ENCODE data around the gene LYRM4.

LYRM4 gene

DNA sequence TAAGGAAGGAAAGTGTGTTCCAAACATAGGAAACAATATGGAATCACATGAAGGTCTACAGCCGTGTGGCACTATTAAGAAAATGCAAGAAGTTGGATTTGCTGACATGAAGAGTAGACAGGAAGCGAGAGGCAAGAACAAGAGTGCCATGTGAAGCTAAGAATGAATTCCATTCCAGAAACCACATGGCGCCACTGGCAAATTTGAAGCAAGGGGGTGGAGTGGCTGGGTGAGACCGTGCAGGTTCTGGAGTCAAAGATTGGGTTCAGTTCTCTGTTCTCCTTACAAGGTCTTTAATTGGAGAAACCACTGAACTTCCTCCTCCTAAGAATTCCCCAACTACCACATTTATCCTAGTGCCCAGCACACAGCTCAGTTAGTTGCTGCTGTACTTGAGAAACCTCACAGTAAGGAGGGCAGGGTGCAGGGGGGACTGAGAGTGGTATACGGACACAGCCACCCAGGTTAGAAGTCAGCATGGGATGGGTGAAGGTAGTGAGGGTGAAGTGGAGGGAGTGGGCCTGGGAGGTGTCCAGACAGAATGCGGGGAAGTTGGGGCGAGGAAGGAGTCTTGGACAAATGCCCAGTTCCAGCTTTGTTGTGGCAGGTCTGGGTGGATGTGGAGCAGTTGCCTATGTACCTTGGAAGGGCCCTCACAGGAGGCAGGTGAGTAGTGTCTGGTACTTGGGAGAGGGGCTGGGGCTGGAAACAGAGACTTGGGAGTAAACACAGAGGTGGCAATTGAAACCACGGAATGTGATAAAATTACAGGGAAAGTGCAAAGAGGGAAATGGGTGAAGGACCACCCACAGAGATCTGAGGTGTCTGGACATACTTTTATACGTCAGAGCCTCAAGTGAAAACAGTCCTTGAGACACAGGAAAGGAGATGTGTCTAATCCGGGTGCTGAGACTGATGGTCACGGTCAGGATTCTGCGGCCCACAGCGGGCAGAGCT lies 14.3 kb downstream of the LYRM4 start:
- no peak for DNase-seq (ENCODE audit: low read depth)

DNA sequence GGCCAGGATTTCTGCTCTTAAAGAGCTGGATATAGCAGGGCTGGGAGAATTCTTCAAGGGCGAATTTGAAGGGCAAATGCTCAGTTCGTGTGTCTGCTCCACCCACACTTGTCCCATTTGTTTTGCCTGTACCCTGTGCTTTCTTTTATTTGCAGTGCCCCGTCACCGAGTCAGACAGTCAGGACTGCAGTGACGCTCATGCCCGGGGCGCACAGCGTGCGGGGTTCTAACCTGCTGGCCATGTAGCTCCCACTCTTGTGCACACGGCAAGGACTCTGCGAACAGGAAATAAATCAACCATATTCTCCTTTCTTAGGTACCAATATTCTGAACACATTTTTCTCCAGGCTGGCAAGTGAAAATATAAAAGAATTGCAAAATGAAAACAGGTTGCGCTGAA lies 17.7 kb downstream of the LYRM4 start:
- no peak for DNase-seq (ENCODE audit: low read depth)

DNA sequence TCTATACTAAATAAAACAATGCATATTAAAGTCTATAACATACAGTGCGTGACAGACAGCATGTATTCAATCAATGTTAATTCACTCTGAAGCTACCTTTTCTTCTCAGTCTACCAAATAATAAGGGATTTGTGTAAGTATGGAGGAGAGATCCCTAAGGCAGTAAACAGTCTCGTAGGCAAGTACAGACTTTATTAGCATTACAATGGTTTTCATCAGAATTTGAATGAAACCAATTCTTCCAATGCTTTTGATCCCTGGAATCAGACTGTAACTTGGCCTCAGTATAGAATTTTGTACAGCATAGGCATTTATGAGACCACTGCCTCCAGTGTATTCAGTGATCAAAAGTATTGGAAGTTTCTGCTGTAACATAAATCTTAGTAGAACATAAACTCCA lies 19.5 kb downstream of the LYRM4 start:
- DNase-seq (ENCODE audit: low read depth): no peak

DNA sequence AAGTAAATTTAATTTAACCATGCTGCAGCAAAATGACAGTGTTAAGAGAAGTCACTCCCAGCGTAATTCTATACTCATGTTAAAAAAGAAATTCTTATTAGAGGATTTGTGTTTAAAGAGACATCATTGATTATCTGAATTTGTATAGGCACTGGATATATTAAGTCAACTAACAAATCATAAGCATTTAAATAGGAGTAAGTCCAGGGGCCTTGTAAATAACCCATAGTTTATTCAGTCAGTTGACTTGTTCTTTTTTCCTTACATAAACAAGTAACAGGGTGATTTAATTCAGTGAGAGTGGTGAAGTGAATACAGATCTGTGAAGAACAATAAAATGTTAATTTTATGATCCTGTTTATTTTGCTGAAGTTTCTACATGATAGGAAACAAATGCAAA lies 22.4 kb downstream of the LYRM4 start:
- DNase-seq (ENCODE audit: low read depth): no peak

DNA sequence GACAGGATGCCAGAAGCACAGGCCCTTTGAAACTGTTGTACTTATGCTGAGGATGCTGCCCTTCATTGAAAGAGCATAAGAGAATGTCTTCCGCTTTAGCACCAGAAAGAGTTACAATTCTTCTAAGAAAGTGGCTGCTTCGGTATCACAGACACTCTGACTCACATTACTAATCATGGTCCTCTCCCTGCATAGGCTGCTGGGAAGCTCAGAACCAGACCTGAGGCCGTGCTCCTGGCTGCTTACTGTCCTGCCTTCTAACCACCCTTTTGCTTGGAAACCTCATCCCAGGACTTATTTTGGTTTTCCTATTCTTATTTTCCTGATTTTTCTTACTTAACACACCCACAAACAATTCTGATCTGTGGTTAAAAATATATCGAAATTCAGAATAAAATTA lies 22.9 kb downstream of the LYRM4 start:
- DNase-seq (ENCODE audit: low read depth): no peak

DNA sequence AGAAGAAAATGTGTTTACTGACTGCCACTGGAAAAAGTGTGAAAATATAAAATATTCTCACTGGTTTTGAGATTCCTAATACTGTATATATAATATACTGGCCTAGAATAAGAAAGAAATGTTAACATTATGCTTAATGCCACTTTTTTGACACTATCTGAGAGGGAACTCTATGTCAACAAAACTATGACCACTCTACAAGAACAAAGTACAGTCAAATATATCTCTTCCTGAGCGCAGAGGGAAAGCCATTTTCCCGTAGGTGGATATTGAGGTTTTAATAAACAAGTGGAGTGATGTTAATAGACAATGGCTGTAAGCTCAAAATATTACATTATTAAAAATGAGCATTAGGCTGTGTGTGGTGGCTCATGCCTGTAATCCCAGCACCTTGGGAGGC lies 24.9 kb downstream of the LYRM4 start:
- DNase-seq (ENCODE audit: low read depth): no peak

DNA sequence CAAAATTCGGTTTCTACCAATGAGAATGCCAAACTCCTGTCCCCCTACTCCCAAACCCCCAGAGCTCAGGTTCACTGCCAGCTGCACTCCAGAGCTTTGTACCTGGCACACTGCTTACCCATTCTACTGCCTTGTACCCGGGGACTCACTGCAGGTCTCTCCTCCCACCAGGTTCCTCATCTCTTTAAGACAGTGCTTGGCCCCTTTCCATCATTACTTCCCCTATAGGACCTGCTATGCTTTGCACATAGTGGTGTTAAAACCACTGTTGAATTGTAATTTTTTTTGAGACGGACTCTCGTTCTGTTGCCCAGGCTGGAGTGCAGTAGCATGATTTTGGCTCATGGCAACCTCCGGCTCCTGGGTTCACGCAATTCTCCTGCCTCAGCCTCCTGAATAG lies 25.9 kb downstream of the LYRM4 start:
- no peak for DNase-seq (ENCODE audit: low read depth)

DNA sequence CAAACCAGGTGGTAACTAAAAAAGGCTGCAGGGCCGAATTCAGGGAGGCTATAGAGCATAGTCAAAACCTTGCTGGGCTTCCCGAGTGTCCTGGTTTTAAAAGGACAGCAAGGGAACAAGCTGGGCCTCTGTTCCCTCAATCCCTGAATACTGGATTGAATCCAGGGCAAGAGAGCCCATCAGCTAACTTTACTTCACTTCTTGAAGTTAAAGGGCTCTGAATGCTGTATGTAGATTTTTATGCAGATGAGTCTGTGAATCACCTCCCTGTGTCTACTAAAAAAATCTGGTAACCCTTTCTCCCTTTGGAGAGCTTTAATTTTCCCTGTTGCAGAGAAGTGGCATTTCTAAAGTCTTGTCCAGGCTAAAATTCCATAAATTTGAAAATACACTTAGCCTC lies 29.5 kb downstream of the LYRM4 start:
- DNase-seq (ENCODE audit: low read depth): no peak

DNA sequence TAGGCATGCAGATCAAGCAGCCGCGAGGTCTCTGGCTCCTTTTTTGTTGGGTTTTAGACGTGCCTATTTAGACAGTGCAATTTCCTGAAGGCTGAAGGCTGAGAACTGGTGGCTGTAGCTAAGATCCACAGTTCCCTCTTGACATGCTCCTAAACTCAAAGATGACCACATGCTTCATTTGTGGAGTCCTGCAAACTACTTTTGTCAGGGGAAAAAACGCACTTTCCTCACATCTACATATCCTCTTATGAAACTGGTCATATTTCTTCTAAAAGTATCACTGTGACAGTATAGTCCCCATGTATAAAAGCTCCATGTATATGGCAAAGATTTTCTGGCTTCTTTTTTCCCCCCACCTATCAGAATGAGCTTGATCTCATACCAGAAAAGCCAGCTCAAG lies 30.7 kb downstream of the LYRM4 start:
- DNase-seq (ENCODE audit: low read depth): no peak

DNA sequence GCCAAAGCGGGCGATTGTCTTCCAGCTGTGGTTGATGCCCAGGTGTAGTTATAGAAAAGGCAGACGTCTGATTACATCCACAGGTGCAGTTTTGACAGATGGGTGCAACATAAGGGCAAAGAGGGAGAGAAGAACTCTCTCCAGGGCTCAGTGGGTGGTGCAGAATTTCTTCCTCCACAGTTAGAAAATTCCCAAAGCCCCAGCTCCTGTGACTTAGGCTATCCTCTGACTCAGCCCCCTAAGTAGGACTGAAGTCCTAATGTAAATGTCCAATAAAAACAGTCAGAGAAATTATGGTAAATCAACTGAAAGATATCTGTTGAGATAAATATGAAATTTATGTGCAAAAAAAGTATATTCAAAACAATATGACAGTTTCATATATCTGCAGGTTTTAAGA lies 31.4 kb downstream of the LYRM4 start:
- no peak for DNase-seq (ENCODE audit: low read depth)

DNA sequence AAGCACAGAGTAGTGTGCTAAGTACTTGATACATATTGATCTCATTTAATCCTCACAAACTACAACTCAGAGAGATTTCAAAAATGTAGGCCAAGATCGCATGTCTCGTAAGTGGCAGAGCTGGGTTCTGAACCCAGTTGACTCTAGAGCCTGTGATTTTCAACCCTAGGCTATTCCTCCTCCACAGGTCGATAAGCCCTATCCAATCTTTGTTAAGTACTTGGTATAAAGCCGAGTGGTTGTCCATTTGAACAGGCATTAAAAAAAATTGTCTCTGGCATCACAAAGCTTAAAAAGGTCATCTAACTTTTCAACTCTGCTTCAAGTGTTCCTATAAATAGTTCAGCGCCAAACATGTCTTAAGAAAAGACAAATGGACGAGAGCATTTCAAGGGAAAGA lies 37.4 kb downstream of the LYRM4 start:
- no peak for DNase-seq (ENCODE audit: low read depth)

DNA sequence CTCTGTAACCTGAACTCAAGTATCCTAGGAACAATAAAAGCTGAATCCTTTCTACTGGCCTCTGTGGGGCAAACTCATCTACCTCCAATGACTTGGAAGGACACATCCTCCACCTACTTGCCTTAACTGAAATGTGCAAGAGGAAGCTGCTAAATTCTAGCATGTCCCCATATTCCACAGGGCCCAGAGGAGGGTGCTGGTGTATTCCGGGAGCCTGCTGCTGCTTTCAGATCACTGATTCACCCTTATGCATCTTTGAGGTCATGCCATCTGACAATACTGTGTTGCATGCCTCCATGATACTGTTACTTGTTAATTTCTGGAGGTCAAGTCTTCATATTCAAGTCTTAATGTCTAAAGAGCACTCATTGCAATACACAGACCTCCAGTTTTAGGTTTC lies 40.3 kb downstream of the LYRM4 start:
- no peak for DNase-seq (ENCODE audit: low read depth)

DNA sequence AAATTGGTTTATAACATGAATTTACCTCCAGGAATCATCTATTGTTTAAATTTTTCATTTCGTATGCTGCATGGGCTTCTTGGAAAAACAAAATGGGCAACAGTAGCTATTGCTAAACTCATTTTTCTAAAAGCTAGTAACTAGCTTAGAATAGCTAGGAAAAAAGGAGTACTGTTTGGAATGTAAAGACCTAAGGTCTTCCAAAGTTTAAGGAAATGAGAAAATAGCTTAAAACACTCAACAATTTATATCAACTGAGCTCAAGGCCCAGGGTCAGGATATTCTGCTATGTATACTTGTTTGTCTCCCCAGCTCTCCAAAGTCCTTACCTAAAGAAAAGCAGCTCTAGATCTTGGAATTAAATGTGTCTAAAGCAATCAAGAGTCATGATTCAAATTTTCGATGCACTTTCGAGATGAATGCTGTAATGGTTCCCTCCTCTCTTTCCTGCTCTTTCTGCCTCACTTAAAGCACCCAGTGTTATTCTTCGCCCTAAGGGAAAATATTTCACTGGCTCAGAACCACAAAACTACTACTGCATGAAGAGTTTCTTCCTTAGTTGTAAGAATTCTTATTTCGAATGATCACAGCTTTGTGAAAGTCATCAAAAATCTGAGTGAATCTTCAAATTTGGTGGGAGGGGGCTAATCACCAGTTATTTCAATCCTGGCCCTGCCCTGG lies 41.6 kb downstream of the LYRM4 start:
- DNase-seq (ENCODE audit: low read depth): no peak

DNA sequence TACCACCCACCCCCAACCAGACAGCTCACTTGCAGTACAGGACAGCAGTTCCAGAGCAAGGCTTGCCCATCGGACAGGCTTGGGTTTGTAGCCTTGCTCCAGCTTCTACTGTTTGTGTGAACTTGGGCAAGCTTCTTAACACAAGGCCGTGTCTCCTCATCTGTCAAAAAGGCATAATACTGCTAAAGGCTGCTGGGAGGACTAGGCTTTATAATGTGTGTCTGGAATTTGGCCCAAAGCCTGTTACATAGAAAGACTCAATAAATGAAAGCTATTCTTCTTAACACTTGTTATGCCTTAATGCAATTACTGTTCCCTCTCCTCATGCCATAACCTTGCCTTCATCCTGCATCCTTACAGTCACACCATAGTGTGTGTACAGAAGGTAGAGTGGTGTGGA lies 43.4 kb downstream of the LYRM4 start:
- no peak for DNase-seq (ENCODE audit: low read depth)

DNA sequence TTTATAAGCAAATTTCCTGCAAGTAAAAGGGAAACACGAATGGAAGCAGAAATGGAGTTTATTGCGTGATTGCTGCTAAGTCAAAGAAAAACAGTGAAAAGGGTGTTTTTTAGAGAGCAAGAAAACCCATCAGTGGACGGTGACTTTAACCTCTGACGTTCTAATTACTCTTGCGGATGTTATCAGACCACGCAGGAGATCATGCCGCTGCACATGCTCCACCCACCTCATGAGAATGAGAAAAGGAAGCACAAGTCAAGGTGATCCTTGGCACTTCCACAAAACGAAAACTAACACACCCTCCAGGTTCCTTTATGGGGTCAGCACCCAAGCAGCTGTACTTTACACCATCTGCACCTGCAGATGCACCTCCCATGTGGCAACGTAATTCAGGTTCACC lies 45.0 kb downstream of the LYRM4 start:
- no peak for DNase-seq (ENCODE audit: low read depth)

DNA sequence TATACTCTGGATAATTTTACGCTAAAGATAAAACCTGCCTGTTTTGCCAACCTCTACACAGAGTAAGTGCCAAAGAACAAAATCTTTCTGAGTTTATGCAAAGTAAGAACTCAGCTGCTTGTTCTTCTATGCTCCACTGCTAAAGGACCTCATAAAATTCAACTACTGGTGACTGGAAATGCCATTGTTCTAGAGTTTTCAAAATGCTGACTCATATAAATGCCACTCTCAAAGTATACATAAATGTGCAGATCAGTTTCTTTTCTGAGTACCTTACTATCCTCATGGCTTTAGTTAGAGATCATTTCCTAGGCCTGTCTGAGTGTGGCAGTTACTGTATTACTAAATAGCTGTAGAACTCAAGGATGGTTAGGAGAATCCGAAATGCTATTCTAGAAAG lies 45.6 kb downstream of the LYRM4 start:
- DNase-seq (ENCODE audit: low read depth): no peak

DNA sequence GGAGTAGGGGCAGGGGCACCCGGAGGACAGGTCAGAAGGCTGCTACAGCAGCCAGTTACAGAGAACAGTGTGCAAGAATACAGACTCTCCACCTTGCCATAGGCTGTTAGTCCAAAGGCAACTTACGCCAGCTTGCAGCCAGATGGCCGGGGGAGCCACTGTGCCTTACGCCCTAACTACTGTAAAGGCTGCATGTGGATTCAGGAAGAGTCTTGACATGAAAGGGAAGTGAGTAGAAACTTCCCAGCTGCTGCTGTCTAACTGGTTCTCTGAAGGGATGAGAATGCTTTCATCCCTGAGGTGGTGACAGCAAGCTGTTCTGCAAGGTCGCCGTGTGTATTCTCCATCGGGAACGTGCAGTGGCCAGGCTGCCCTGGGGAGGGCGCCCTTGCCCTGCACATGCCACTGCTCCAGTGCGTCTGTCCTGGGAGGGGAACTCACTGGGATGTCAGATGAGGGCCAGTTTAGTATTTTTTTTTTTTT lies 46.1 kb downstream of the LYRM4 start:
- DNase-seq (ENCODE audit: low read depth): no peak

DNA sequence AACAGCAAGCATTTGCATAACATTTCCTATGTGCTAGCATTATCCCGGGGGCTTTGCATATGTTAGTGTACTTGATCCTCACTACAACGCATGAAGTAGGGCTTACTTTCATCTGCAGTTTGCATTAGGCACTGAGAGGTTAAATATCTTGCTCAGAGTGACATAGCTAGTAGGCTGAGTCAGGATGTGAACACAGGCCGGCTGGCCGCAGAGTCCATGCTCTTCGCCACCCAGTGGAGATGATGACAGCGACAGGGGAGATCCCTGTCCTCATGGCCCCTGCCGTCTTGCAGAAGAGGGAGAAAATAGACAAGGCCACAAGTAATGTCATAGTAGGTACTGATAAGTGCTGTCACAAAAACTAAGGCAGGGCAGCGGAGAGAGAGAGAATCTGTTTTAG lies 46.9 kb downstream of the LYRM4 start:
- DNase-seq (ENCODE audit: low read depth): no peak

DNA sequence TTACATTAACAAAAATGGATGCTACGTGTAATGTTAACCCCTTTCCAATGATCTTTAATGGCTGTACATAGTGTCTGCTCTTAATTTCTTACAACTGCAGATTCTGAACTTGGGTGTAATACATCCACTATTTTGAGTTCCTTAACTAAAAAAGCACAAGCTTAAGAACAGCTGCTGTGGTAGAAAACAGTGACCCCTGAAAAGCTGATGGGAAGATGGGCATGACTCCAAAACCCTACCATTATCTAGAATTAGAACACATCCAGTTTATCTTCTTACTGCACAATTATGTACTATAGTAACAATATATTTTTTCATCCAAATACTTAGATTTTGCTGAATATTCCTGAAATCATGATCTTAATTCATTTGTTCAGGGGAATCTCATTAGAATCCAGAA lies 49.3 kb downstream of the LYRM4 start:
- no peak for DNase-seq (ENCODE audit: low read depth)

DNA sequence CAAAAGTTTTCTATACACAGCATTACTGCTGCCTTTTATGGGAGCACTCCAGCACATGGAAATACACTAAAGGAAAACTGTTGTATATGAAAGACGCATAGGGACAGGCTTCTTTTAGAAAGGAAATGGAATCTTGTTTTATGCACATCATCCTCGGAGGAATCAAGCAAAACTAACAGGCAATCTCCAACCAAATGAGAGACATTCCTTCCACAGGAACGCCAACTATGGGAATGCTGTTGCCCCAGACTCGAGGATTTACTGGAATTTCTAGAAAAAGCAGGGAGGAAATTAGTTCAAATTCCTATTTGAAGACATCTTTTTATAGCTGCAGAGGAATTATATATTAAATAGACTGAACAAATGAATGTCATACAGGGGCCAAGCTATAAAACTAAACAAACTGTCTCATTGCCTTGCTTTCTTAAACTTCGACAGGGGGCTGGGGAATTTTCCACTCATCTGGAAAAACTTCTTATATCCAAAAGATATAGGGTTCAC lies 52.2 kb downstream of the LYRM4 start:
- no peak for DNase-seq (ENCODE audit: low read depth)

DNA sequence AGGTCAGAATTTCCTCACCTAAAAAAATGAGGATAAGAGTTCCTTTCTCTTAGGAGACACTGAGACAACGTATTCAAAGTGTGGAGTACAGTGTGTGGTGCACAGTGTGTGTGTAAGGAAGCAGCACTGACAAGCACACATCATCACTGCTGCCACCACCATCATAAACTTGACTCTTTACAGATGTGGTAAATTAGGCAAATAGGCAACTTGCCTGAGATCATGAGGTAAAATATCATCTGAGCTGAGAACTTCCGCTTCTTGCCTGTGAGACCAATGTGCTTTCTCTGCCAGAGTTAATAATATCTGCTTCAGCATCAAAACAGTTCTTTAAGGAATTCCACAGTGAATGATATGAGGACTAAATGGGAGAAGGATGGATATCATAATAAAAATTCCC lies 52.7 kb downstream of the LYRM4 start:
- no peak for DNase-seq (ENCODE audit: low read depth)

DNA sequence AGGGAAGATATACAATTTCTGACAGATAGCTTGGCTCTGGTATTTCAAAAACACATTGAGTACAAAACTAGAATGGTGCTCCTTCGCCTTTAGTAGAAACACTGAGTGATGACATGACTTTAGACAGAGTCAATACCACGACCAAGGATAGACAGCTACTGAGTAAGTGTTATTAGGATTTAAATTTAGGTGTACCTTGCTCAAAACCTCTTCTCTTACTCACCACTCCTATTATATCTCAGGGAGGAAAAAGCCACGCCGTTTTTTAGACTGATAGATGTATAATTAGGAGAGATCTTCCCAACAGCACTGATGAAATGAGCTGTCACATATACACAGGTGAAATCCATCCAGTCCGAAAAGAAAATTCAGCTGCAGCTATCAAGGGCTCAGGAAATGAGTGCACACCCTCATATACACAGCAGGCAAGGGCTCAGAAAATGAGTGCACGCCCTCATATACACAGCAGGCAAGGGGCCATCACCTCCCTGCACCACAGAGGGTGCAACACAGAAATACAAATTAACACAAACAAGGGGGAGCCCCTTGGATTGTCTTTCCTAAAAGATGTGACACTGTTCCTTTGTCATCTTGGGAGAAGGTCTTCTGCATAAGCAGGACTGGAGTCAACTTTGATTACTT lies 53.7 kb downstream of the LYRM4 start:
- DNase-seq (ENCODE audit: low read depth): no peak

All from HS-27A (cell line).